Activated CD8-positive, alpha-beta memory T cell treated with anti-CD3 and anti-CD28 coated beads, Interleukin-2, amount 50 U/mL, for 24 hours (primary cell): ENCODE results near the gene PRRC2B.
"Not testable (repeated sequence)": the region's sequence is repeated elsewhere in the genome, so short reads cannot be mapped to it uniquely, and the experiment has no call there.

Experiments
- DNase-seq: peaks from one replicate; pipeline ENCODE4 v3.0.0-alpha.2; 2020; ENCODE audit errors: extremely low read depth

Gene PRRC2B

DNA sequence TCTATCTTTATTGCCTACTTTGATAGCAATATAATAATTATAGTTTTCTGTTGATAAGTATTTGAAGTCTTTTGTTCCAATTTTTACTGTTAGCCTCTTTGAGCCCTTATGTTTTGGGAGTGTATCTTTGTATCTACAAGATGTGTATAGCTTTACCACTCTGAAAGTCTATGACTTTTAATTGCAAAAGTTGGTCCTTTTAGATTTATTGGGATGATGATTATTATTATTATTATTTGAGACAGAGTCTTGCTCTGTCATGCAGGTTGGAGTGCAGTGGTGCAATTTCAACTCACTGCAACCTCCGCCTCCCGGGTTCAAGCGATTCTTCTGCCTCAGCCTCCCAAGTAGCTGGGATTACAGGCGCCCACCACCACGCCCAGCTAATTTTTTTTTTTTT, 78.2 kb downstream of the PRRC2B start:
- DNase-seq: not testable (repeated sequence)

DNA sequence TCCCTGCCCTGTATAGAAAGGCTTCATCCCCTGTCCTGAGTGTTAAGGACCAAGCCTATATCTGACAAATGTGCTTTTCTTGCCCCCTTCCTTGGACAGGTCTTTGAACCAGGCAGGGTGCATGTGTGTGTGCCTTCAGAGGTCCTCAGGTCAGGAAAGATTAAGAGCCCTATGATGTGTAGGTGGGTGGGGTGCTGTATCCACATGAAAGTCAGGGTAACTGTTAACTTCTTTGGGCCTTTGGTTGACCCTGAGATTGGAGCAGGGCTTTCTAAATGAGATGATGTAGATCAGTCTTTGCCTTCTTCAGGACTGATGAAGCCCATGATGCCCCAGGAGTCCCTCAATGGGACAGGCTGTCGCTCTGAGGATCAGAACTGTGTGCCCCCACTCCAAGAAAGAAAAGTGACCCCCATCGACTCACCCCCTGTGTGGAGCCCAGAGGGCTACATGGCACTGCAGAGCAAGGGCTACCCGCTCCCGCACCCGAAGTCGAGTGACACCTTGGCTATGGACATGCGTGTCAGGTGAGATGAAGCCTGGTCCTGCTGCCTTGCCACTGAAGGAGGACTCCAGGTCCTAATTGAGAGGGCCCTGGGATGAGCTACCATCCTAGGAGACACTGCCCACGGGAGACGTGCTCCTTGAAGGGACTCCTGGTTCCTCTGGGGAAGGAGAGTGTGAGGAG, 79.5 kb downstream of the PRRC2B start:
- DNase-seq: no peak

DNA sequence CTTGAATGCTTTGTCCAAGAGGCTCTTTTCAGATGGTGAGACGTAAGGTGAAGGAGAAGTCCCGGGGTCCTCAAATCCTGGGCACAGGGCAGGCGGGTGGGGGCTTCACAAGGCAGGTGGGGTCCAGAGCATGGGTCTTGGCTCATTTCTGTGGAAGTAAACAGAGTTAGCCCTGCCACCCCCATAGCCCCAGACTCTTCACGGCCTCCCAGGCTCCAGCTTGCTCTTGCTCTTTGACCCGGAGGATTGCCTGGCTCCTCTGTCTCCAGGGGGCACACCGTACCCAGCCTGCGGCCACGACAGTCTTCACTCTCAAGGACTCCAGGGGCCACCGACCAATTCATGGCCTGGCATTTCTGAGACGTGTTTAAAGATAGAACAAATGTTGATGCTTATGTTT, 80.0 kb downstream of the PRRC2B start:
- no peak for DNase-seq

DNA sequence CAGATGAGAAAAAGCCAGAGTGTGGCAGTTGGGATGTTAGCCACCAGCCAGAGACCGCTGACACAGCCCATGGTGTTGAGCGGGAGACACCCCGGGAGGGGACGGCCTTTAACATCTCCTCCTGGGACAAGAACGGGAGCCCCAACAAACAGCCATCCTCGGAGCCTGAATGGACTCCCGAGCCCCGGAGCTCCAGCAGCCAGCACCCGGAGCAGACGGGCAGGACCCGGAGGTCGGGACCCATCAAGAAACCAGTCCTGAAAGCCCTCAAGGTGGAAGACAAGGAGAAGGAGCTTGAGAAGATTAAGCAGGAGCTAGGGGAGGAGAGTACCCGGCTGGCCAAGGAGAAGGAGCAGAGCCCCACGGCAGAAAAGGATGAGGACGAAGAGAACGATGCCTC, 80.8 kb downstream of the PRRC2B start:
- no peak for DNase-seq

DNA sequence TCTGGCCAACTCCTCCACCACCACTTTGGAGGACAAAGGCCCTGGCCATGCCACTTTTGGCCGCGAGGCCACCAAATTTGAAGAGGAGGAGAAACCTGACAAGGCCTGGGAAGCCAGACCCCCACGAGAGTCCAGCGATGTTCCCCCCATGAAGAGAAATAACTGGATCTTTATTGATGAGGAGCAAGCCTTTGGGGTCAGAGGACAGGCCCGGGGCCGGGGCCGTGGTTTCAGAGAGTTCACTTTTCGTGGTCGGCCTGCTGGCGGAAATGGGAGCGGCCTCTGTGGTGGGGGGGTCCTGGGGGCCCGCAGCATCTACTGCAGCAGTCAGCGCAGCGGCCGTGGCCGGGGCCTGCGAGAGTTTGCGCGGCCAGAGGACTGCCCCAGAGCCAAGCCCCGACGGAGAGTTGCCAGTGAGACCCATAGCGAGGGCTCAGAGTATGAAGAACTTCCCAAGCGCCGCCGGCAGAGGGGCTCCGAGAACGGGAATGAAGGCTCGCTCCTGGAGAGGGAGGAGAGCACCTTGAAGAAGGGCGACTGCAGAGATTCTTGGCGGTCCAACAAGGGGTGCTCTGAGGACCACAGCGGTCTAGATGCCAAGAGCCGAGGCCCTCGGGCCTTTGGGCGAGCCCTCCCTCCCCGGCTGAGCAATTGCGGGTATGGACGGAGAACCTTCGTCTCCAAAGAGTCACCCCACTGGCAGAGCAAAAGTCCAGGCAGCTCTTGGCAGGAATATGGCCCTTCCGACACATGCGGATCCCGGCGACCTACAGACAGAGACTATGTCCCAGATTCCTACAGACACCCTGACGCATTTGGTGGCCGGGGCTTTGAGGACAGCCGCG, 81.4 kb downstream of the PRRC2B start:
- DNase-seq: no peak

DNA sequence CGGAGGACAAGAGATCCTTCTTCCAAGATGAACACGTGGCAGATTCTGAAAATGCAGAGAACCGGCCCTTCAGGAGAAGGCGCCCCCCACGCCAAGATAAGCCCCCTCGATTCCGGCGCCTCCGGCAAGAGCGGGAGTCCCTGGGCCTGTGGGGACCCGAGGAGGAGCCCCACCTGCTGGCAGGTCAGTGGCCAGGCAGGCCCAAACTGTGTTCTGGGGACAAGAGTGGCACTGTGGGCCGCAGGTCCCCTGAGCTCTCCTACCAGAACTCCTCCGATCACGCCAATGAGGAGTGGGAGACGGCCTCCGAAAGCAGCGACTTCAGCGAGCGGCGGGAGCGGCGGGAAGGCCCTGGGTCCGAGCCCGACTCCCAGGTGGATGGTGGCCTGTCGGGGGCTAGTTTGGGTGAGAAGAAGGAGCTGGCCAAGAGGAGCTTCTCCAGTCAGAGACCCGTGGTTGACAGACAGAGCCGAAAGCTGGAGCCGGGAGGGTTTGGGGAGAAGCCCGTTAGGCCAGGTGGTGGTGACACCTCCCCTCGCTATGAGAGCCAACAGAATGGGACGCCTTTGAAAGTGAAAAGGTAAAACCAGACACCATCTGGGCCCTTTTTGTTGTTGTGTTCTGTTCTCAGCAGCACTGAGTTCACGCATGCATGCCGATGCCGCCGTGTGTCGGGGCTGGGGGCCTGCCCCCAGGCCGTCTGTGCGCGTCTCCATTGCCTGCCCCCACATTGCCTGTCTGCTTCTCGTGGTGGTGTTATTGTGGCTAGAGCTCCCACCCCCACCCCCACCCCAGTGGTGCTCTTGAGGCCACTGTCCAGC, 82.3 kb downstream of the PRRC2B start:
- DNase-seq: no peak

DNA sequence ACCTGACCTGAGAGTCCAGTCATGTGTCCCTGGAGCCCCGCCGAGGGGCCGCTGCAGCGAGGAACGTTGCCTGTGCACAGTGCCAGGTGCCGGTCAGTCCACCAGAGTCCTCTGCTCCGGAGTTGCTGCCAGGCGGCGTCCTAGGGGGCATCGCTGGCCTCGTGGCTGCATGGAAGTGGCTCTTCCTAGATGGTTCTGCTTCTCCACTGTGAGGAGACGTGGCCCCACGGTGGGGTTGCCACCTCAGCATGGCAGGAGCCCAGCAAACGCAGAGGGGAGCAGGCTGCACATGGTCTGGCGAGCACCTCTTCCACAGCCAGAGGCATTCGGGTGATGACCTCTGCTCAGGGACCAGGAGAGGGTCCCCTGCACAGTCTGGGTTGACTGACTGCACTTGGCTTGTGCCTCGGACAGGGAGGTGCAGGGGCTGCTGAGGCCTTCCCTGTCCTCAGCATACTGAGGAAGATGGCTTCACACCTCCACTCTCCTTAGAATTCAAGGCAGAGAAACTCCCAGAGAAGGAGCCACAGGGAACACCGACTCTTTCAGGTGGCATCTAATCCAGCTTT, 83.0 kb downstream of the PRRC2B start:
- no peak for DNase-seq

DNA sequence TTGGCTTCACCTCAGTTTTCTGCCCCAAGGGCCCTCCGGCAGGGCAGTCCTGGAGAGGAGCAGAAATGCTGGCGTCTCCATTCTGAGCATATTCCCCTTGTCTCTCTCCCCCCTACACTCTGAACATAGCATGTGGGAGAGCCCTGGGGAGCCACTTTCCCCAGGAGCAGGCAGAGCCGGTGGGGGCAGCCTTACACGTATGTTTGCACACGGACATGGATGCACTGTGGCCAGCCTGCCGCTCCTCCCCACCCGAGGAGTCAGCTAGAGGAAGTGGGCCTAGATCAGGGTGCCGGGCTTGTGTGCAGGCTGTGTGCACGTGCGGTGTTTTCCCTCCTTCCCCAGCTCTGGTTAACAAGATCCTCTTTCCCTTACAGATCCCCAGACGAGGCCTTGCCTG, 83.5 kb downstream of the PRRC2B start:
- DNase-seq: no peak

DNA sequence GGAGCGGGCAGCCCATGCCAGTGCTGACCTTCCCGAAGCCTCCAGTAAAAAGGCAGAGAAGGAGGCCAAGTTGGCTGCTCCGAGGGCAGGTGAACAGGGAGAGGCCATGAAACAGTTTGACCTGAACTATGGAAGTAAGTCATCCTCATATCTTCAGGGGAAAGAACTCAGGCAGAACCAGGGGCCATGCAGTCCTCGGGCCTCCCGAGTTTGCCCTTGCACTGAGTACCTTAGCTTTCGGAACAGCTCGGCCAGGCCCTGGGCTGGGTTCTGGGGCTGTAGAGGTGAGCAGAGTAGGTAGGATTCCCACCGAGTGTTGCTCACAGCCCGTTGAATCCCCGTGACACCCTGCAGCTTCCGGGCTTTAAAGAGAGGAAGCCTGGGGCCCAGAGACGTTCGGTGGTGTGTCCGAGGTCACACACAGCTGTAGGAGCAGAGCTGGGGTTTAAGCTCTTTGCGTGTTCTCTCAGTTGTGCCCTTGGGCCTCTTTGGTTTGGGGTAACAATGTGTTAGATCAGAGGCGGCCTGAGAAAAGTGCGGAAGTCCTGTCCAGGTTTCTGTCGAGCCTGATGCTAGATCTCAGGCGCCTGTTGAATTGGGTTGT, 84.0 kb downstream of the PRRC2B start:
- DNase-seq: no peak

DNA sequence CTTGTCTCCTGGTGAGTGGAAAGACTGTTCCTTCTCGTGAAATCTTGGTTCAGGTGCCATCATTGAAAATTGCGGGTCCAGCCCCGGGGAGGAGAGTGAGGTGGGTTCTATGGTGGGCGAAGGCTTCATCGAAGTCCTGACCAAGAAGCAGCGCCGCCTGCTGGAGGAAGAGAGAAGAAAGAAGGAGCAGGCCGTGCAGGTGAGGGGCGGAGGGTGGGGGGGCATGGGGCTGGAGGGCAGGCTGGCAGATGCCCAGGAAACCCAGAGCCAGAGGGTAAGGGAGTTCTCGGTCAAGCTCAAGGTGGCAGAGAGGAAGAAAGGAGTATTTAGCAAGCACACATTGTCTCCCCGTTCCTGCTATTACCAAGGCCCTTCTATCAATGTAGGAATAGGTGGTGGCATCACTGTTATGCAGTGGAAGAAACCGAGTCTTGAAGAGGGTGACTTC, 84.6 kb downstream of the PRRC2B start:
- no peak for DNase-seq

DNA sequence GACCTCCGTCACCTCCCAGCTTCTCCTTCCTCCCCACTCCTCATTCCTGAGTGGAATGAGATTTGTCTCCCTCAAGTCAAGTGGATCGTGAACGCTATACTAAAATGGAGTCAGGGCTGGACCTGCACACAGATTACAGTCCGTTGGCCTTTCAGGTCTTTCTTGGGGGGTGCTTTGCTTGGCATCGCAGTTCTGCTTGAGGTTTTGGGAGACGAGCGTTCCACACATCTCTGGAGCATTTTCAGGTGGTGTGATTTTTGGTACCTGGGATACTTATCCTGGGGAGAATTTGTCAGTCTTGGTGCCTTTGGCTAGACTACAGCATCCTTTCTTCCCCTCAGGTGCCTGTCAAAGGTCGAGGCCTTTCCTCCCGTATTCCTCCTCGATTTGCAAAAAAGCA, 85.0 kb downstream of the PRRC2B start:
- no peak for DNase-seq

DNA sequence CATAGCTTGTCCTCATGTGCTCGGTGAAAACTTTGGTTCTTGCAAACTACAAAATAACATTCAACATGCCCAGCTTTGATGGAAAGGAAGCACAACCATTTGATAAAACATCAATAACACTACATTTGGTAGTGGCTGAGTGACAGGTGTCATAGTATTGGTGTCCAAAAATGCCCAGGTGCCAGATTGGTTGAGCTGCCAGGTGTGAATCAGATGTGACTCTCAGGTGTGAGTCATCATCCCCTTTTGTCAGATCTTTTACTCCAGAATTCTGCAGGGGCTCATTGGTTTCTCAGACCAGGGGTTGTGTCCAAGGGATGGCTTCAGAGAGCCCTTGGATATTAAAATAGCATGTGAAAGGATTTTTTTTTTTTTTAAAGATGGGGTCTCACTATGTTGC, 86.4 kb downstream of the PRRC2B start:
- DNase-seq: no peak

DNA sequence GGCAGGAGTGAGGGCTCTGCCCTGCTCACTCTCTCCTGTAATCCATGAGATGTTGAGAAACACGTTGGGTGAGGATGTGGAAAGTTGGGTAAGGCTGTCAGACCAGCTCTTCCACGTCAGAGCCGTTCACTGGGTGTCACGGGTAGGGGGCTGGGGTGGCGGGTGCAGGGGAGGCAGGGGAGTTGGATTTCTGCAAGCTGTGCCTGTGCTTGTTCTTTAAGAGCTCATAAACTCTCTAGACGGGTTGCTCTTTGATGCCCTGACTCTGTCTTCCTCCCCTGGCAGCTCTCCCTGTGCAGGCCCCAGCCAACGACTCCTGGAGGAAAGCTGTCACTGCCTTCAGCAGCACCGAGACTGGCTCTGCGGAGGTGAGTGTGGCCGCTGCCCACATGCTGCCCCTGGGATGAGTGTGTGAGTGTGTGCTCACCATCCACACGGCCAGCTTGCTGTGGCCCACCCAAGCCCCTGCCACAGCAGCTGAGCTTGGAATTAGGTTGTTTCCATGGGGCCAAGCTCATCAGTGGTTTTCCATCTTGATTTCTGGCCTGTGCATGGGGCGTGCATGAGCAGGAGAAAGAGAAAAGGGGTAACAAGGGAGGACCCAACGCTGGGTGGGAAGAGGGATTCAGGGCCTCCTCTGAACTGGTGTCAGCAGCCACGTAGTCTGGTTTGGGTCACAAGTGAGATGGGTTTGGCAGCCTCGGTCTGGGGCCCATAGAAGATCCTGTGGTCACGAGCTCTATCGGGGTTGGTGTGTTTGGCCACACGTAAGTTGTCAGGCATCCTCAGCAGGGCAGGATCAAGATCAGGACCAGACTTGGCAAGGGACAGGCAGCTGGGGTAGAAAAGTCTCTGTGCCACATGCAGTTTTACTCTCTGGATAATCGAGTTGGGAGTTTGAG, 87.8 kb downstream of the PRRC2B start:
- no peak for DNase-seq

DNA sequence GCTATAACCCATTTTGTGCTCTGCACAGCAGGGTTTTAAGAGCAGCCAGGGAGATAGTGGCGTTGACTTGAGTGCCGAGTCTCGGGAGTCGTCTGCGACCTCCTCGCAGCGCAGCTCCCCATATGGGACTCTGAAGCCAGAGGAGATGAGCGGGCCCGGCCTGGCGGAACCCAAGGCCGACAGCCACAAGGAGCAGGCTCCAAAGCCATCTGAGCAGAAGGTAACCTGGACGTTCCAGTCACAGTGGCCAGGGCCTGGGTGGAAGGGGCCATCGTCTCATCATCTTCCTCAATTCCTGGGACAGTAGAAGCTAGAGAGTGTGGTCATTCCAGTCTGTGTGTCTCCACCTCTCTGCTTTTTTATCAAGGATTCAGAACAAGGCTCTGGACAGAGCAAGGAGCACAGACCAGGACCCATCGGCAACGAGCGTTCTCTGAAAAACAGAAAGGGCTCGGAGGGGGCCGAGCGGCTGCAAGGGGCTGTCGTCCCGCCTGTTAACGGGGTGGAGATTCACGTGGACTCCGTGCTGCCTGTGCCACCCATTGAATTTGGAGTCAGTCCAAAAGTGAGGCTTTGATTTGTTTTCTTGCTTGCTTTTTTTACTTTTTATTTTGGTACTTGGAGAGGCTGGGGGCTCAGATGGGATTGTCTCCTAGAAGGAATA, 88.6 kb downstream of the PRRC2B start:
- DNase-seq: no peak

DNA sequence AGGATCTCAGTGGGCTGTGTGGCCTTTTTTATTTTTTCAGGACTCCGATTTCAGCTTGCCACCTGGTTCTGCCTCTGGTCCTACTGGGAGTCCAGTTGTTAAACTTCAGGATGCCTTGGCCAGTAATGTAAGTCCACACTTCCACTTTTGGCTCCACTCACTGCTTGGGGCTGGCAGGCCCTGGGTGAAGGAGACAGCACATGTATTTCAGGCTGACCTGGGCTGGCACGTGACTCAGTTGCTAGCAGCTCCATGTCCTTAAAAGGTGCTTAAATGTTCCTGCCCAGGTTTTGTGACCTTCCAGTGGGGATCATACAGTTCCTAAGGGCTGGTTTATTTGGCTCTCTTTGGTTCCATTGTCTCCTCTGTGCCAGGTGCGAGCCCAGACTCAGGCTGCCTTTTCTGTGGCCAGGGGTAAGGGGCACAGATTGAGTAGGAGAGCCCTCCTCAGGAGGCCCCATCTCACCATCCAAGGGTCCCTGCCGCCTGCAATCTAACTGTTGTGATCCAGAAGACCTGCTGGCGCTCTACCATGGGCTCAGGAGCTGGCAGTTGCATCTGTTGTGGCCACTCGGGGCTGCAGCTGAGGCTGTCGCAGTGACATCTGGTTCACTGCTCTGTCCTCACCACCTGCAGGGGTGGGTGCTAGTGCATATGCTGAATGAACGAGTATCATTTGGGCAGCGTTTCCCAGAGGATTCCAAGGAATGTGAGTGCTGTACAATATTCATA, 89.6 kb downstream of the PRRC2B start:
- no peak for DNase-seq

DNA sequence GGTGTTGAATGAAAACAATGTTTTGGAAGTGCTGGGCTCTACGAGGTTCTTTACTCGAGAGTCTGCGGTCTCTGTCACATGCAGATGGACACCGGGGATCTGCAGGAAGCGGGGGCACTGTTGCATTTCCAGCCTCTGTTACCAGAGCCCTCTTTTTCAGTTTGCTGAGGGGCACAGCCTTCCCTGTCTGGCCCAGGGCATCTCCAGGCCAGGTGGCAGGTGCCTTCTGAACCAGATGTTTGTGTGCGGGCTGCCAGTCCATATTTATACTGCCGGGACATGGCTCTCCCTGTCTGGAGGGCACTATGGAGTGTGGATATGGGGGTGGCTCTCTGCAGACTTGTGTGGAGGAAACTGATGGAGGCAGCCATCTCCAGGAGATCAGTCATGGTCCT, 90.2 kb downstream of the PRRC2B start:
- DNase-seq: no peak

DNA sequence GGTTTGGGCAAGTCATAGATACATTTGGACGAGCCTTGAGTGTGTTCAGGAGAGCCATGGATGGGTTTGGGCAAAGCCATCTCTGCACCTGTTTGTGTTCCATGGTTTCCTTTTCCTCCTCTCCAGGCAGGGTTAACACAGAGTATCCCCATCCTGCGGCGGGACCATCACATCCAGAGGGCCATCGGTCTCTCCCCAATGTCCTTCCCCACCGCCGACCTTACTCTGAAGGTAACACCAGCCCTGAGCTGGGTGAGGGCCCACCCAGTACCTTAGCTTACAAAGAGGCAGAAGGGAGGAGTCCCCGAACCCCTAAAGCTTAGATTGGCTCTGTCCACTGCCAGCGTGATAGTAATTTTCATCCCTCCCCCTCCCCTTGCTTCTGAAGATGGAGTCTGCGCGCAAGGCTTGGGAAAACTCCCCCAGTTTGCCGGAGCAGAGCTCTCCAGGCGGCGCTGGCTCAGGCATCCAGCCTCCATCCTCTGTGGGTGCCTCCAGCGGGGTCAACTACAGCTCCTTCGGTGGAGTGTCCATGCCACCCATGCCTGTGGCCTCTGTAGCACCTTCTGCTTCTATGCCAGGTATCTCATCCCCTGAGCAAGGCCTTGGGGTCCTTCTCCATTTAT, 90.8 kb downstream of the PRRC2B start:
- DNase-seq: no peak

DNA sequence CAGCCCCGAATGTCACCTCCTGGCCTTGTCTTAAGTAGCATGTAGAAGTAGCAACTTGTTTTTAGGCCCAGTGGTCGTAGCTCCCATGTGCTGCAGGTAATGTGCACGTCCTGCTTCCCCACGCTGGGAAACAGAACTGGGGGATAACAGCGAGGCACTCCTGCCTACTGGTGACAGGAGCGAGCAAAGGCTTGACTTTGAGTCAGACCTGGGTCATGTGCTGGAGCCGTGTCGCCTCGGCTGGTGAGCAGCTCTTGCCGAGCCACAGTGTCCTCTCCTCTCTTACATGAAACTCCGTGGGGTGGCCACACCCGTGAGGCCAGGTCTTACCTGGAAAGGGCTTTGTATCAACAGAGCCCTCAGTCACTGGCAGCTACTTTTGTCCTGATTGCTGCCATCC, 91.3 kb downstream of the PRRC2B start:
- no peak for DNase-seq
